T-helper 1 cell (primary cell): Measurements from ENCODE around the gene BCL7C.
"Not testable (repeated sequence)": the region's sequence is repeated elsewhere in the genome, so short reads cannot be mapped to it uniquely, and the experiment has no call there.

Experiments used
- DNase-seq, 5 donors: peaks; one replicate each; pipeline ENCODE4 v3.0.0-alpha.2; 2012 to 2020
- total RNA-seq, 4 donors: gene quantifications; one replicate each; lab custom pipeline; 2026; lab: John Stamatoyannopoulos, UW

The BCL7C gene
- 13.8 to 32.7 (median 22.5) reads per million in 4 donors for total RNA-seq

- DNase-seq, result peak; percentile 69 to 83 (median 73)
Measured at GRCh38 chr16:30893744-30894539, at the start of gene BCL7C. Gene BCL7C, minus strand, starts transcription at chr16:30894077. Its CDS starts 133 bp downstream, at chr16:30893944.

- no peak for DNase-seq
Measured at GRCh38 chr16:30942426-30942806, 48.5 kb upstream of the BCL7C start.

DNA sequence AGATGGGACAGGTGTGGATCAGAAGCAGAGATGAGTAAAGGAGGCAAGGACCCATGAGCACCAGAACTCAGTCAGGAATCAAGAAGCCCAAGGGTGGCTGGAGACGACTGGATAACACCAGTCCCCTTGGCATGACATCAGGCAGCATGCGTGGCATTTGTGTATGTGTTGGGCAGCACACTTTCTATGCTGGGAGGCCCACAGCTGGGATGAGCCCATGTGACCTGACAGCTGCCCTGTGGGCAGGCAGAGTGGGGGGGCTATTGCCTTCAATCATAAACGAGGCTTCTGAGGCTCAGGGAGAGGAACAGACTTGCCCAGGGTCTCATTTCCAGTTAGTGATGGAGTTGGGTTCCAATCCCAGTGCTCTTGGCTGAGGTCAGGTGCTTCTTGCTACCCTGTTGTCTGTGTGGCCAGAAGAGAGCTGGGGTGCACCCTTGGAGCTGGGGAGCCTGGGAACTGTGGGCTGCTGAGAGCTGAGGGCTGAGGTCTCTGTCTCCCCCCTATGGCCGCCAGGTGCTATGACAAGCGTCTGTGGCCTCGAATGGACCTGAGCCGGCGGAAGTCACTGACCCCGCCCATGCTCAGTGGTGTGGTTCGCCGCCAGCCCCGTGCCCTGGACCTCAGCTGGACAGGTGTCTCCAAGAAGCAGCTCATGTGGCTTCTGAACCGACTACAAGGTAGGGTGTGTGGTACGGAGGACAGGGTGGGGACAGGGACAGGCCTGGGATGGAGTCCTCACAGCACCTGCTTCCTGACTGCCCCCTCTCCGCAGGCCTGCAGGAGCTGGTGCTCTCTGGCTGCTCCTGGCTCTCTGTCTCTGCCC is 47.9 kb upstream of the BCL7C start:
- DNase-seq, result peak in 4 of 5 donors; percentile 47 to 80 (median 48)

DNA sequence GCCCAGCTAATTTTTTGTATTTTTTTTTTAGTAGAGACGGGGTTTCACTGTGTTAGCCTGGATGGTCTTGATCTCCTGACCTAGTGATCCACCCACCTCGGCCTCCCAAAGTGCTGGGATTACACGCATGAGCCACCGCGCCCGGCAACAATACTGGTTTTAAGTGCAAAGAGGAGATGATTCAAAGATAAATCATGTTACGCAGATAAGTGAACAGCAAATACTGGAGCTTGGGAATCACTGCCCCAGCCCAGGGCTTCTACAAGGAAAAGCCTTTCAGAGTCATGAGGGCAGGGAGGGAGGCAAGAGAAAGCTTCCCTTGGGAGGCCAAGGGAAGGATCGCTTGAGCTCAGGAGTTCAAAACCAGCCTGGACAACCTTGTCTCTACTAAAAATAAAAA is 45.7 kb upstream of the BCL7C start:
- DNase-seq, result not testable (repeated sequence)

GRCh38 chr16:30937692-30938091 is 43.8 kb upstream of the BCL7C start:
- no peak for DNase-seq

DNA sequence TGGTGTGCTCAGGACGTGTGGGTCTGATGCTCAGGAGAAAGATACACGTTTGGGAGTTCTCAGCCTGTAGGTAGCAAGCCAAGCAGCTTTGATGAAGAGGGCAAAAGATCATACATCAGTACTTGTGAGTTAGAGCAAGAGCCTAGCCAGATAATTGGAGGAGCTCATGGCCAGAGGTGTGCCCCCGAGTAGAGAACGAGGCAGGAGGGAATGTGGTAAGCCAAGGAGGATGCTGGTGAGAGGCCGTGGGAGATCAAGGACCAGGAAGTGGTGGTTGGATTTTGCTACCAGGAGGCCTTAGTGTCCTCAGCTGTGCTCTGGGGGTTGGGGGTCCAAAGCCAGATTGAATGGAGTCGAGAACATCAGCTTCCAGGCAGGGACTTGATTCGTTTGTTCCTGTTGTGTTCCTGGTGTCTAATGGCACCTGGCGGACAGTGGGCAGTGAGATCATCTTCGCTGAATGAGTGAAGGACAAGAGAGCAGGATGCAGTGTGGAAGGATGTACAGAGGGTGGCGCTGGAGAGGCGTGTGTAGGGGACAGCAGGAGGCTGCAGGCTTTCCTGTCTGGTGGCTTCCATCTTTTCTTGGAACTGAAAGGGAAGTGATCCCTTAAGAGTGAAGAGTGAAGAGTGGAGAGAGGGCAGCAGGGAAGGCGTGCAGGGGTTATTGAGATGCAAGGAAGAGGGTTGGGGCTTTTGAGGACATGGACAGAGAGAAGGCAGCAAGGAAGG is 41.1 kb upstream of the BCL7C start:
- DNase-seq, result peak in 1 of 5 donors; percentile 42

GRCh38 chr16:30931068-30931650 is 37.3 kb upstream of the BCL7C start:
- DNase-seq, result no peak

DNA sequence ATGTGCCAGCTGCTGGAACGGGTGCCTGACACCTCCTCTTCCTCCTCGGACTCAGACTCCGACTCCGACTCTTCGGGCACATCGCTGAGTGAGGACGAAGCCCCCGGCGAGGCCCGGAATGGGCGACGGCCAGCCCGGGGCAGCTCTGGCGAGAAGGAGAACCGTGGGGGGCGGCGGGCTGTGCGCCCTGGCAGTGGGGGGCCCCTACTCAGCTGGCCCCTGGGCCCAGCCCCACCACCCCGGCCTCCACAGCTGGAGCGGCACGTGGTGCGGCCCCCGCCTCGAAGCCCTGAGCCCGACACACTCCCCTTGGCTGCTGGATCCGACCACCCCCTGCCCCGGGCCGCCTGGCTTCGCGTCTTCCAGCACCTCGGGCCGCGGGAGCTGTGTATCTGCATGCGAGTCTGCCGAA is 36.3 kb upstream of the BCL7C start:
- no peak for DNase-seq

DNA sequence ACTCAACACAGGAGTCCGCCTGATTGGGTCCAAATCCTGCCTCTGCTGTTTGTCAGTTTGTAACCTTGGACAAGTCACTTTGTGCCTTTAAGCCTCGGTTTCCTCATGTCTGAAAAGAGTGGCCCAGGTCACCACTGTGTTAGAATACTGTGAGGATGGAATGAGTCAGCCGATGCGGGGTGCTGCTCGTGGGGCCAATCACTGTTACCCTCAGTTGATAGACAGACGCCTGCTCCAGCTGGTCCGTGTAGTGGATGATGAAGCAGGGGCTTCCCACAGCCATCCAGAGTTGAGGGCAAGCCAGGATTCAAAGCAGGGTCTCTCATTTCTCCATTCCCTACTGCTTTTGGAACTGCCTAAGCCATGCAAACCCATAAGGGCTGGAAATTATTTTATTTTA is 35.3 kb upstream of the BCL7C start:
- no peak for DNase-seq

- no peak for DNase-seq
Measured at GRCh38 chr16:30928390-30928789, 34.5 kb upstream of the BCL7C start.

DNA sequence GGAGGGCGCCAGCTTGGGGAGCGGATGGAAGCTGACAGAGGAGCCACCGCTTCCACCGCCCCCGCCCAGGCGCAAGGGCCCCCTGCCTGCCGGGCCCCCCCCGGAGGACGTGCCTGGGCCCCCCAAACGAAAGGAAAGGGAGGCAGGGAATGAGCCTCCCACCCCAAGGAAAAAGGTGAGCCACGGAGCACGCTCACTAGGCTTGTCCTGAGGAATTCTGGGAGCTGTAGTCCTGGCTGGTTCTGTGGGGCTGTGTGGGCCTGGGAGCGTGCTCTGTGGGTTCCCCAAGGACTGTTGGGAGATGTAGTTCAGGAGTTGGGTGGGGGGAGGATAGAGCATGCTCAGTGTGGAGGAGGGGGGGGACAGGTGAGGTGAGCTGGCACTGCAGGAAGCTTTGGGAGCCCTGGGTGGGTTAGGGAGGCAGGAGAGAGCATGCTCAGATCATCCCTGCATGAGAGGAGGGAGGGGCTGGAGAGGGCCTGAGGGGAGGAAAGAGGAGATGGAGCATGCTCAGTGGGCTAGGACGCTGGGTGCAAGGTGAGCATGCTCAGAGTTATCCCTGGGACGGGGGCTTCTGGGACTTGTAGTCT is 34.0 kb upstream of the BCL7C start:
- peak in 1 of 5 donors; percentile 33 for DNase-seq

GRCh38 chr16:30926937-30927788 is 33.3 kb upstream of the BCL7C start:
- DNase-seq, result no peak

- no peak for DNase-seq
Measured at GRCh38 chr16:30925995-30926811, 32.3 kb upstream of the BCL7C start.

- DNase-seq, result no peak
Measured at GRCh38 chr16:30925632-30925987, 31.7 kb upstream of the BCL7C start.

DNA sequence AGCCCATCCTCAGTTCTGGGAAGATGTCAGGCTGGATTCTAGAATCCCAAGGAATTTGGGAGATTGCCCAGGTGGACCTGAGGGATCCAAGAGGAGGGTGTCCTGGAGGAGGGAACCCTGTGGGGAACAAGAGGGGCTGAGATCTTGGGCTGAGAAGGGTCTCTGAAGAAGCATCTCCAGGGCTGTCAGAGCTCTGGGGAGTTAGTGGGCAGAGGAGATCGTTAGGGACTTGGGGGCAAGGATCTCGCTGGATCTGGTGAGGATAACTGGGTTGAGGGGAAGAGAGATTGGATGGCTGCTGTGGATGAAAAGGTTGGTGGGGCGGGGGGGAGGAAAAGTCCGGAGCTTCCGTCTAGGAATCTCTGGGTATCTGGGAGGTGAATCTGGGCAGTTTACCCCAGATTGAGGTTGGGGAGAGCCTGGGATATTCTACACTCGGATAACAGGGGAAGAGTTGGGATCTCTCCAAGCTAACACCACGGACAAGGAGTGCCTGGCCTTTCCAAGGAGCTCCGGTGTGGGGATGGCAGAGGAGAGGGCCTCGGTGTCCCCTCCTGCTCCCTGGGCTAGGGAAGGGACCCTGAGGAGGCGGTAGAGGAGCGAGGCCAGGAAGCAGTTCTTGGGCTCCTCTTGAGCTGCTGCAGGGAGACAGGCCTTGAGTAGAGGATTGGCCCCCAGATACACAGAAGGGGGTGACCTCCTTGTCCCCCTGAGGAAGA is 31.2 kb upstream of the BCL7C start:
- DNase-seq, result no peak

DNA sequence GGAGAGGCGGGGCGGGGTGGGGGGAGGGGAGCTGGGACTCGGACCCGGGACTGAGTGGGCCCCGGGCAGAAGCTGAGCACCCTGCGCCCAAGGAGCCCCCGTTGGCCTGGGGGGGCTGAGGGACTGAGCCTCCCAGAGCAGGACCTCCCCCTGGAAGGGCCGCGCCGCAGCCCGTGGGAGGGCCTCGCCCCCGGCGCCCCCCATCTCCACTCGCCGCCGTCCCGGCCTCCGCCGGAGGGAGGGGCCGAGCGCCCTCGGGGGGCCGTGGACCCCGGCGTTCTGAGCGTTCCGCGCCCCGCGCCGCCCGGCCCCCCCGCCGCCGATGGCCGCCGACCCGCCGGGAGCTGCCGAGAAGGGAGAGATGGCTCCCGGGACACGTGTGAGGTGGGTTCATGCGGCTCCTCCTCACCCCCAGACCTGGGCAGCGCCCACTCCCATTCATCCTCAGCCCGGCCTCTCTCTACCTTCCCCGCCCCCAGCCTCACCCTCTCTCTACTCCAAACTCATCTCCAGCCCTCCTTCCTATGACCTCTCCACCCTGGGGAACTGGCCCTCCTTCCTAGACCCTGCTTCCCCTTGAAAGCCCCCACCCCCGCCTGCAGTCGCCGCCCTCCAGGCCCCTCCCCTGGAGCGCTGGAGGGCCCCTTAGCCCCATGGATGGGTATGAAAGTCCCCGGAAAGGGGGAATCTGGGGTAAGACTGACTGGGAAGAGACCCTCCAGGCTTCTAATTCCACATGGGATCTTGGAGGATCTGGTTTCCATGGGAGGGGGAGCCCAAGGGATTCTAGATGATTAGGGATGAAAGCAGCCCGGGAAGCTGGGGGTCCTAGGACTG is 30.4 kb upstream of the BCL7C start:
- peak in 1 of 5 donors; percentile 26 for DNase-seq

- no peak for DNase-seq
Measured at GRCh38 chr16:30923554-30924075, 29.7 kb upstream of the BCL7C start, which contains the start of gene FBXL19. Gene FBXL19, plus strand, starts transcription at chr16:30923572. Its CDS starts 2,183 bp downstream, at chr16:30925755.

- peak; percentile 93 to 99 (median 94) for DNase-seq
Measured at GRCh38 chr16:30922960-30923535, 29.2 kb upstream of the BCL7C start.
